Ishikawa (cell line): ENCODE measurements around the gene TRPM1.

Experiments
- CEBPB ChIP-seq: IDR thresholded peaks from 2 replicates; pipeline ENCODE4 v1.6.1; 2012
- CREB1 ChIP-seq: IDR thresholded peaks from 2 replicates; pipeline ENCODE4 v1.6.1; 2012; ENCODE audit warnings: low read depth
- EGR1 ChIP-seq: IDR thresholded peaks from 2 replicates; pipeline ENCODE4 v1.6.1; 2012
- EP300 ChIP-seq: IDR thresholded peaks from 2 replicates; pipeline ENCODE4 v1.6.1; 2012; ENCODE audit warnings: borderline replicate concordance
- FOXM1 ChIP-seq: IDR thresholded peaks from 2 replicates; pipeline ENCODE4 v1.6.1; 2012; ENCODE audit warnings: low read depth, borderline replicate concordance
- NFIC ChIP-seq: IDR thresholded peaks from 2 replicates; pipeline ENCODE4 v1.6.1; 2012
- RAD21 ChIP-seq: IDR thresholded peaks from 2 replicates; pipeline ENCODE4 v1.6.1; 2012; ENCODE audit warnings: low read depth
- TAF1 ChIP-seq: IDR thresholded peaks from 2 replicates; pipeline ENCODE4 v1.6.1; 2012; ENCODE audit warnings: low read depth, mild to moderate bottlenecking
- TCF12 ChIP-seq: IDR thresholded peaks from 2 replicates; pipeline ENCODE4 v1.6.1; 2012; ENCODE audit warnings: low read depth
- TEAD4 ChIP-seq: IDR thresholded peaks from 2 replicates; pipeline ENCODE4 v1.6.1; 2012
- YY1 ChIP-seq: IDR thresholded peaks from 2 replicates; pipeline ENCODE4 v1.6.1; 2012; ENCODE audit warnings: low read depth
- ZBTB7A ChIP-seq: IDR thresholded peaks from 2 replicates; pipeline ENCODE4 v1.6.1; 2012; ENCODE audit warnings: low read depth
- TF ChIP-seq, protein P1 (sequence below): IDR thresholded peaks from 2 replicates; pipeline ENCODE4 v1.6.1; 2012; ENCODE audit warnings: low read depth, mild to moderate bottlenecking
- TF ChIP-seq, protein P2 (sequence below): IDR thresholded peaks from 2 replicates; pipeline ENCODE4 v1.6.1; 2012
- TF ChIP-seq, protein P3 (sequence below): IDR thresholded peaks from 2 replicates; pipeline ENCODE4 v1.6.1; 2012

The TRPM1 gene

DNA sequence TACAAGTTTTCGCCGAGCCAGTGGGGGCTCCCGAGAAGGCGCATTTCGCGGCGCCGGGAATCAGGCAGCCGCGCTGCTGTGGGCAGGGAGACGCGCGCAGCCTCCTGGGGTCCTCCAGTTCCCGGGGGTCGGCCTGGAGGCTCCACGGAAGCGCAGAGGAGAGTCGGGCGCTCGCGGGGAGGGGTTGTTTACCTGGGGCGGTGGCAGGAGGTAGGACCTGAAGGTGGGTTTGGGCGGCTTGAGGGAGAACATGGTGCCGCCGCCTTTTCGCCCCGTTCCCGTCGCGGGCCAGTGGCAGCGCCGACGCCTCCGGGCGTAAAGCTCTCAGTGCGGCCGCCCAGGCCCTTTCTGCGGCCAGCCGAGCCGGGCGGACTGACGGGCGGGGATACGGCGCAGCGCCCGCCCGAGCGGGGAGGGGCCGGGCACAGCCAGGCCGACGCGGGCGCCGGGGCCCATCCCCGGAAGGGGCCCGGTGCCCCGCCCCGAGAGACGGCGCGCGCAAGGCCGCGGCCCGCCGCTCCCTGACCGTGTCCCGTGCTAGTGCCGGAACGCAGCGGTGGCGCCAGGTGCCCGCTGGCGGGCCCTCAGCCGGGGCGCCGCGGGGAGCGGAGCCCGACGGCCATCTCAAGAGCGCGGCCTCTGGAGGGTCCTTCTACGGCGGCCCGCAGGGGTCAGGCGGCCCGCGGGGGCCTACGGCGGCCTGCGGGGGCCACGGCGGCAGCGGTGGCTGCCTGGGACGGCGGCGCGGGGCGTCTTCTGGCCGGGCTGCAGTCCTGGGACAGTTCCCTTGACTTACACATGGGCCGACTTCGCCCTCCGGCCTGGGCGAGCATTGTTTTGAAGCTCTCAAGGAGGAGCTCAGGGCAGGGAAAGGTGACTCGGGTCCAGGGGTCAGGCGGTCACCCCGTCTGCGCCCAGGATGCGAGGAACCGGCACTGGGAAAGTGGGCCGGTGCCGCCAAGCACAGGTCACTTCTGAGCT, 110.0 kb downstream of the TRPM1 start, which contains the start of gene MTMR10:
TSS of gene MTMR10 (minus strand) at position 374 of the 981 bp plus-strand sequence. CDS start at position 252, 122 bp downstream.
- no peak; the same call in 1 of the 2 replicates for TF ChIP-seq EP300
- TF ChIP-seq ZBTB7A = peak; percentile 87
- TF ChIP-seq, protein P1, sequence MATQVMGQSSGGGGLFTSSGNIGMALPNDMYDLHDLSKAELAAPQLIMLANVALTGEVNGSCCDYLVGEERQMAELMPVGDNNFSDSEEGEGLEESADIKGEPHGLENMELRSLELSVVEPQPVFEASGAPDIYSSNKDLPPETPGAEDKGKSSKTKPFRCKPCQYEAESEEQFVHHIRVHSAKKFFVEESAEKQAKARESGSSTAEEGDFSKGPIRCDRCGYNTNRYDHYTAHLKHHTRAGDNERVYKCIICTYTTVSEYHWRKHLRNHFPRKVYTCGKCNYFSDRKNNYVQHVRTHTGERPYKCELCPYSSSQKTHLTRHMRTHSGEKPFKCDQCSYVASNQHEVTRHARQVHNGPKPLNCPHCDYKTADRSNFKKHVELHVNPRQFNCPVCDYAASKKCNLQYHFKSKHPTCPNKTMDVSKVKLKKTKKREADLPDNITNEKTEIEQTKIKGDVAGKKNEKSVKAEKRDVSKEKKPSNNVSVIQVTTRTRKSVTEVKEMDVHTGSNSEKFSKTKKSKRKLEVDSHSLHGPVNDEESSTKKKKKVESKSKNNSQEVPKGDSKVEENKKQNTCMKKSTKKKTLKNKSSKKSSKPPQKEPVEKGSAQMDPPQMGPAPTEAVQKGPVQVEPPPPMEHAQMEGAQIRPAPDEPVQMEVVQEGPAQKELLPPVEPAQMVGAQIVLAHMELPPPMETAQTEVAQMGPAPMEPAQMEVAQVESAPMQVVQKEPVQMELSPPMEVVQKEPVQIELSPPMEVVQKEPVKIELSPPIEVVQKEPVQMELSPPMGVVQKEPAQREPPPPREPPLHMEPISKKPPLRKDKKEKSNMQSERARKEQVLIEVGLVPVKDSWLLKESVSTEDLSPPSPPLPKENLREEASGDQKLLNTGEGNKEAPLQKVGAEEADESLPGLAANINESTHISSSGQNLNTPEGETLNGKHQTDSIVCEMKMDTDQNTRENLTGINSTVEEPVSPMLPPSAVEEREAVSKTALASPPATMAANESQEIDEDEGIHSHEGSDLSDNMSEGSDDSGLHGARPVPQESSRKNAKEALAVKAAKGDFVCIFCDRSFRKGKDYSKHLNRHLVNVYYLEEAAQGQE = no peak; the same call in 1 of the 2 replicates
- no peak; the same call in 1 of the 2 replicates for TF ChIP-seq TCF12
- peak; percentile 58; the same call in 1 of the 2 replicates for TF ChIP-seq TAF1
- TF ChIP-seq RAD21 = no peak
- TF ChIP-seq CREB1 = no peak
- TF ChIP-seq YY1 = 0 out of 2 replicates have a peak, but pooled peaks have one; percentile 23
- no peak for TF ChIP-seq FOXM1
- TF ChIP-seq, protein P2, sequence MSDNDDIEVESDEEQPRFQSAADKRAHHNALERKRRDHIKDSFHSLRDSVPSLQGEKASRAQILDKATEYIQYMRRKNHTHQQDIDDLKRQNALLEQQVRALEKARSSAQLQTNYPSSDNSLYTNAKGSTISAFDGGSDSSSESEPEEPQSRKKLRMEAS = 0 out of 2 replicates have a peak, but pooled peaks have one; percentile 1

DNA sequence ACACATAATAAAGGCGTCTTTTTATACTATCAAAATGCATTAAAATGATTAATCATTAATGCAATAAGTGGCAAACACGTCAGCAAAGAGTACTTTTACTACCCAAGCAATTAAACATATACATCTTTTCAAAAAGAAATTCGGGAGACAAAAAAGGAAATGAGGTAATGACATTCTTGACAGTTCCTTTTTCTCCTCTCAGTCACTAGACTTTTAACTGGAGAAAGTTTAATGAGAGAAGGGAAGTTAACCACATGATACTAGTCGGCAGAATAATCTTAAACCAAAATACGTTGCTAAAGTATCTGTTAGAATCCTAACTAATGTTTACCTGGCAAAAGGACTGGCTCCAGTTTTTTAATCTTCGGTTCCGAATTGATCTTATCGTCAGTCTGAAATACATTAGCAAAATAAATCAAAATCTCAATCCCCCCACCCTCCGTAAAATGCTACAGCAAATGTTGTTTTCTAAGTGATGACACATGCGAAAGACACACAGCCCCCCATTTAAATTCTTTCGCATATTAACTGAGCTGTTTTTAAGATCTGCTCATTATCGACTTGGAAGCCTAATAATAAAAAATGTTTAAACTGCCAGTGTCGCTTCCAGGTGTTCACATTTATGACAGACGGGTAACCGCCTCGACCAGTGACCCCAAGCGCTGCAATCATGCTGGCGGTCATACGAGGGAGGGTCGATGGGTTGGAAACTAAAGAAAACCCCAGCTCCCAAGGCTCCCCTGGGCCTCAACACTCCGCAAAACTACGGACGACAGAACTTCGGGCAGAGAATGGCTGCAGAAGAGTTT, 110.9 kb downstream of the TRPM1 start:
- no peak for TF ChIP-seq TCF12

DNA sequence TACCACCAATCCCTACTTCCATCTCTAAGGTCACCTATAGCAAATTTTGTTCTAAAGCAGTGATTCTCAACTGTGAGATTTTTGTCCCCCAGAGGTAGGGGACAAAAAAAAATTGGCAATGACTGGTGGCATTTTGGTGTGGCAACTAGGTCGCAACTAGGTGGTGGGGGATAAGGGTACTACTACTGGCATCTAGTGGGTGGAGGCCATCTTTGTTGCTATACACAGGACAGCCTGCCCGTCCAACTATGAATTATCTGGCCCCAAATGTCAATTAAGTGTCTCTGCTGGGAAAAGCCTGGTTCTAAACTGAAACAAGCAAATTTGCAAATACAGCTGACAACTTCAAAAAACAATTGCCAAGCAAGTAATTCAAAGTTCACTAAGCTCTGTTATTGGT, 111.5 kb downstream of the TRPM1 start:
- TF ChIP-seq EP300 (no peak), EGR1 (no peak), TEAD4 (no peak), RAD21 (no peak), TCF12 (no peak), ZBTB7A (no peak), CEBPB (no peak), TAF1 (no peak), FOXM1 (no peak), YY1 (no peak), CREB1 (no peak), NFIC (no peak)
- TF ChIP-seq, protein P1 = no peak
- TF ChIP-seq, protein P2 = no peak
- TF ChIP-seq, protein P3, sequence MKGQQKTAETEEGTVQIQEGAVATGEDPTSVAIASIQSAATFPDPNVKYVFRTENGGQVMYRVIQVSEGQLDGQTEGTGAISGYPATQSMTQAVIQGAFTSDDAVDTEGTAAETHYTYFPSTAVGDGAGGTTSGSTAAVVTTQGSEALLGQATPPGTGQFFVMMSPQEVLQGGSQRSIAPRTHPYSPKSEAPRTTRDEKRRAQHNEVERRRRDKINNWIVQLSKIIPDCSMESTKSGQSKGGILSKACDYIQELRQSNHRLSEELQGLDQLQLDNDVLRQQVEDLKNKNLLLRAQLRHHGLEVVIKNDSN = no peak

DNA sequence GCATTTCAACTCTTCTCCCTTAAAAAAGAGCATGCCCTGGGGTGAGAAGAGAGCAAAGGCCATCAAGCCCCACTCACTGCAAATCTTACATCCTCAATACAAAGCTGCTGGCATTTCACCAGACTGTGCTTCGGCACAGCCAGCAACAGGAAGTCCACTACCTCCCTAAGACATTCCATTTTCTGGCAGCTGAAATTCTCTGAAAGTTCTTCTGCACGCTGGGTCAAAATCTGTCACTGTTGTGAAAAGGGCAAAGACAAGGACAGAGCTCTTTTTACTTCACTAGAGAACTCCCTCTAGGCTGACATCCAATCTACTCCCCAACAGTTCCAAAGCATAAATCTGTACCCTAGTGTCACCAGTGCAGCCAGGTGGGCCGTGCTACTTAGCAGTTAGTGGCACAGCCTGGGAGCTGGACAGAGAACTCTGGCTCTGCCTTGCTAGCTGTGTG, 116.4 kb downstream of the TRPM1 start:
- TF ChIP-seq, protein P2 = no peak
- TF ChIP-seq, protein P3 = no peak
- TF ChIP-seq TAF1 = no peak
- TF ChIP-seq RAD21 = no peak
- no peak for TF ChIP-seq NFIC

DNA sequence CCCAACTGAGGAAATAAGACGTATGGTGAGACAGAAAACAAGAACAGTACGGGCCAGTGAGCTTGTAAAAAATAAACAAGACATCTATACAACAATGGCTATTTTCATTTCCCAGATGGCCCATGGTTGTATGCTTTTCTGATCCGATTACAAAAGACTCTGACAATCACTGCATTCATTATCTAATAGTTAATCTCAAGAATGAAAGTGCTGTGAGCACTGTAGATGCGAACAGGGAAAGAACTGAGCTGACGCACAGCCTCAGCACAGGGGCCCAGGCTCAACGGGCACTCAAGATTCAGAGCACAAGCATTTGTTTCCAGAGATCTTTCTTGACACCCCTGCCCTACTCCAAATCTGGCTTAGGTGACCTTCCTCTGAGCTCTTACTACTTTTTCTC, 117.0 kb downstream of the TRPM1 start:
- TF ChIP-seq NFIC (no peak), ZBTB7A (no peak), CREB1 (no peak), TAF1 (no peak), RAD21 (no peak), EGR1 (no peak), TCF12 (no peak), TEAD4 (no peak), FOXM1 (no peak), YY1 (no peak), EP300 (no peak), CEBPB (no peak)
- TF ChIP-seq, protein P2 = no peak
- TF ChIP-seq, protein P3 = no peak
- TF ChIP-seq, protein P1 = no peak
